Right lobe of liver (tissue), 6 donors: ENCODE measurements around the gene TXNDC9. TPM values are rescaled to one million over a fixed set of nuclear protein-coding genes. Genes with fewer than 3 reads are reported as not detected.
A peak's percentile ranks its signal among the peaks of the same experiment; 100 is the strongest.

Experiments used
- ATAC-seq, 4 donors: fragments of 200-7000 bp; cut with Tn5 transposase; one replicate each; pipeline ENCODE4 v1.9.1; 2020; ENCODE audit warnings: mild to moderate bottlenecking in 4 of 4, moderate library complexity in 4 of 4
- DNase-seq, 3 donors: peaks; one replicate each; pipeline ENCODE4 v3.0.0-alpha.2; 2020
- H3K27ac ChIP-seq, 3 donors: fragments of 200-600 bp; one replicate each; pipeline ENCODE4 v1.8.0; 2022
- H3K27me3 ChIP-seq, 2 donors: fragments of 200-600 bp; one replicate each; pipeline ENCODE4 v1.8.0; 2022
- H3K36me3 ChIP-seq, 4 donors: fragments of 200-600 bp; sonication (generic) in 1 of 4; one replicate each; pipeline versions ENCODE4 v1.5.1 to v1.8.0; 2017 to 2022; ENCODE audit warnings: control low read depth in 1 of 4
- H3K4me1 ChIP-seq, 4 donors: fragments of 200-600 bp; sonication (generic) in 1 of 4; one replicate each; pipeline versions ENCODE4 v1.5.1 to v1.8.0; 2017 to 2022; ENCODE audit warnings: control low read depth in 1 of 4
- H3K4me3 ChIP-seq, 3 donors: fragments of 200-600 bp; one replicate each; pipeline ENCODE4 v1.8.0; 2022
- H3K9me3 ChIP-seq, 4 donors: fragments of 200-600 bp; sonication (generic) in 1 of 4; one replicate each; pipeline versions ENCODE4 v1.5.1 to v1.8.0; 2017 to 2022; ENCODE audit warnings: control low read depth in 1 of 4
- POLR2A ChIP-seq: fragments of 450-650 bp; IDR thresholded peaks from one replicate; pipeline ENCODE4 v1.6.1; 2017; ENCODE audit warnings: antibody characterized with exemption, mild to moderate bottlenecking
- WGBS: methylation state at CpG from one replicate; pipeline ENCODE4 v1.1.6; 2018; ENCODE audit warnings: low coverage, low lambda C conversion rate; ENCODE audit not compliant: insufficient coverage; ENCODE audit errors: missing lambda C conversion rate; 5-methylcytosine and 5-hydroxymethylcytosine counted together
- intact Hi-C, 2 donors: fragments of 100-400 bp; cut with DNase I; formaldehyde crosslinking; loops; one replicate each; pipeline versions ENCODE4 v1.11.2 to v1.14.1; 2022
- long read RNA-seq: library from polyadenylated mRNA; unstranded; transcript quantifications from one replicate; pipeline ENCODE4 v2.0.0, GENCODE V29; 2019
- total RNA-seq, 6 experiments: library from RNA; depleted of rRNA in 2 of 6; stranded (reverse); fragments of >200 nt in 2 of 6; fragmentation: NEBNext Ultra II Directional in 3 of 6; extraction: Animal tissue kit (Norgen Biotek cat#: 25700) in 3 of 6; gene quantifications; one replicate each; pipeline versions ENCODE4 v1.1.0 to v1.2.4, GENCODE V29; 2016 to 2023
- TF ChIP-seq, protein P1 (sequence below), 4 donors: fragments of 200-600 bp in 3 of 4; fragments of 450-650 bp in 1 of 4; IDR thresholded peaks; one replicate each; pipeline versions ENCODE4 v1.5.1 to v1.8.0; 2016 to 2022; ENCODE audit warnings: antibody characterized with exemption in 4 of 4, mild to moderate bottlenecking in 2 of 4
- donor health status: DM: no; HTN: yes; CAD: no.
- donor health status: DM: no; HTN: no; CAD: no.
- donor health status: DM: no; HTN: no; CAD: no.
- donor health status: DM: no; HTN: yes; CAD: no.
- donor health status: DM: no; HTN: yes; CAD: no.

TXNDC9 gene
- 10 to 100 TPM; 10.9 to 33.1 (median 14.1) TPM for total RNA-seq
- long read RNA-seq, transcript TXNDC9-201 (5 exons, 1,637 nt): major isoform, 8 of 8 reads
- long read RNA-seq, partial matches to known transcripts: 0 of 8 reads
- long read RNA-seq, other reads (novel, unspliced or antisense): 0 of 8 reads

GRCh38 chr2:99335911-99336803, at the start of gene TXNDC9:
TSS of gene TXNDC9 (minus strand) at chr2:99336333. CDS start at chr2:99333210, 3,123 bp downstream.
- TF ChIP-seq, protein P1, sequence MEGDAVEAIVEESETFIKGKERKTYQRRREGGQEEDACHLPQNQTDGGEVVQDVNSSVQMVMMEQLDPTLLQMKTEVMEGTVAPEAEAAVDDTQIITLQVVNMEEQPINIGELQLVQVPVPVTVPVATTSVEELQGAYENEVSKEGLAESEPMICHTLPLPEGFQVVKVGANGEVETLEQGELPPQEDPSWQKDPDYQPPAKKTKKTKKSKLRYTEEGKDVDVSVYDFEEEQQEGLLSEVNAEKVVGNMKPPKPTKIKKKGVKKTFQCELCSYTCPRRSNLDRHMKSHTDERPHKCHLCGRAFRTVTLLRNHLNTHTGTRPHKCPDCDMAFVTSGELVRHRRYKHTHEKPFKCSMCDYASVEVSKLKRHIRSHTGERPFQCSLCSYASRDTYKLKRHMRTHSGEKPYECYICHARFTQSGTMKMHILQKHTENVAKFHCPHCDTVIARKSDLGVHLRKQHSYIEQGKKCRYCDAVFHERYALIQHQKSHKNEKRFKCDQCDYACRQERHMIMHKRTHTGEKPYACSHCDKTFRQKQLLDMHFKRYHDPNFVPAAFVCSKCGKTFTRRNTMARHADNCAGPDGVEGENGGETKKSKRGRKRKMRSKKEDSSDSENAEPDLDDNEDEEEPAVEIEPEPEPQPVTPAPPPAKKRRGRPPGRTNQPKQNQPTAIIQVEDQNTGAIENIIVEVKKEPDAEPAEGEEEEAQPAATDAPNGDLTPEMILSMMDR (IDR thresholded peaks at IDR 0.05): no peak
- TF ChIP-seq POLR2A: peak; percentile 67
- Histone ChIP-seq H3K4me3 (peak within 1 kb of the TSS; percentile 76 to 96 (median 90)), H3K27me3 (no peaks in the 10 kb centered on the region), H3K27ac (peak within 1 kb of the TSS; percentile 74 to 82 (median 78)), H3K4me1 (peaks cover 0 to 31% (median 12%) of the 10 kb centered on the region in 4 donors), H3K36me3 (peaks cover 0 to 16% (median 2%) of the 10 kb centered on the region in 4 donors), H3K9me3 (no peaks in the 10 kb centered on the region)
- ATAC-seq (peak; percentile 88 to 92 (median 90)), DNase-seq (peak; percentile 97 to 99 (median 99))
- WGBS: under 1% methylated on average over 26 of the region's 60 CpGs
- intact Hi-C loops: no loop called here

GRCh38 chr2:99382143-99382542, 46.0 kb upstream of the TXNDC9 start:
- DNase-seq (no peak), ATAC-seq (peak; percentile 71 to 87 (median 82))
- H3K27ac ChIP-seq: peak overlapping the region in 2 of 3 donors; percentile 24 to 25
- peaks cover 0 to 29% (median 8%) of the 10 kb centered on the region in 4 donors for H3K36me3 ChIP-seq
- H3K27me3 ChIP-seq: no peaks in the 10 kb centered on the region
- TF ChIP-seq, protein P1 (IDR thresholded peaks at IDR 0.05): no peak
- no peak for TF ChIP-seq POLR2A
- intact Hi-C loops: no loop called here
- H3K4me1 ChIP-seq: peaks cover 0 to 14% (median 4%) of the 10 kb centered on the region in 4 donors
- 37% methylated on average over 2 of the region's 2 CpGs for WGBS
- H3K4me3 ChIP-seq: no peak overlapping the region
- no peaks in the 10 kb centered on the region for H3K9me3 ChIP-seq

- Histone ChIP-seq H3K4me3 (no peak overlapping the region), H3K9me3 (no peaks in the 10 kb centered on the region), H3K27me3 (no peaks in the 10 kb centered on the region), H3K4me1 (peaks cover 0 to 14% (median 4%) of the 10 kb centered on the region in 4 donors), H3K27ac (no peak overlapping the region), H3K36me3 (peaks cover 0 to 42% (median 10%) of the 10 kb centered on the region in 4 donors)
- ATAC-seq (peak in 2 of 4 donors; percentile 52 to 71), DNase-seq (no peak)
- 66% methylated on average over 3 of the region's 3 CpGs for WGBS
- TF ChIP-seq POLR2A: no peak
- TF ChIP-seq, protein P1 (IDR thresholded peaks at IDR 0.05): no peak
- intact Hi-C loops: no loop called here
Measured at GRCh38 chr2:99380376-99381010, 44.4 kb upstream of the TXNDC9 start.

DNA sequence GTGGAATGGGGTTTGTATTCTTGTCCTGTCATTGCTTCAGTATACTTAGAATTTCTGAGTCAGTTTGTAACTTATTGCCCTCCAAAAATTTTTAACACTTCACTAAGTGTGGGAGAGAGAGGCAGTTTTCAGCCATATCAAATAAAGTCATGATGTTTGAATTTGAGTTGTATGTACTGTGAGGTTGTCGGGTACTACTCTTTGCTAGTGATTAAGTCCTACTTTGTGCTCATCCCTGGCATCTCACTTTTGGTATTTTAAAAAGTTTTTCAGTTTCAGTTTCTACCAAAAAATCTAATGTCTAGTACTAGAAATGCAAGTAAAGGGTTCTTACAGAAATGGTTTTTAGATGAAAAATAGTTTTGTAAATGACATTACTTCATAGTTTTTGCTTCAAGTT, 41.7 kb upstream of the TXNDC9 start:
- ATAC-seq (no peak), DNase-seq (no peak)
- Histone ChIP-seq H3K36me3 (peaks cover 0 to 41% (median 5%) of the 10 kb centered on the region in 4 donors), H3K9me3 (no peaks in the 10 kb centered on the region), H3K4me1 (peaks cover 0 to 13% (median 4%) of the 10 kb centered on the region in 4 donors), H3K27ac (no peak overlapping the region), H3K27me3 (no peaks in the 10 kb centered on the region), H3K4me3 (no peak overlapping the region)
- WGBS: 75% methylated on average over 1 of the region's 1 CpG
- intact Hi-C loops: no loop called here
- TF ChIP-seq, protein P1 (IDR thresholded peaks at IDR 0.05): no peak
- TF ChIP-seq POLR2A: no peak
